ENCODE results near the gene CTIF. TPM values are rescaled to one million over a fixed set of nuclear protein-coding genes. Genes with fewer than 3 reads are reported as not detected.

Gene CTIF
- total RNA-seq, 1 experiment from 2014 or later: 26.5 TPM

- CTCF ChIA-PET: no interaction called here
Measured at GRCh38 chr18:48782381-48782861, 243.6 kb downstream of the CTIF start.

DNA sequence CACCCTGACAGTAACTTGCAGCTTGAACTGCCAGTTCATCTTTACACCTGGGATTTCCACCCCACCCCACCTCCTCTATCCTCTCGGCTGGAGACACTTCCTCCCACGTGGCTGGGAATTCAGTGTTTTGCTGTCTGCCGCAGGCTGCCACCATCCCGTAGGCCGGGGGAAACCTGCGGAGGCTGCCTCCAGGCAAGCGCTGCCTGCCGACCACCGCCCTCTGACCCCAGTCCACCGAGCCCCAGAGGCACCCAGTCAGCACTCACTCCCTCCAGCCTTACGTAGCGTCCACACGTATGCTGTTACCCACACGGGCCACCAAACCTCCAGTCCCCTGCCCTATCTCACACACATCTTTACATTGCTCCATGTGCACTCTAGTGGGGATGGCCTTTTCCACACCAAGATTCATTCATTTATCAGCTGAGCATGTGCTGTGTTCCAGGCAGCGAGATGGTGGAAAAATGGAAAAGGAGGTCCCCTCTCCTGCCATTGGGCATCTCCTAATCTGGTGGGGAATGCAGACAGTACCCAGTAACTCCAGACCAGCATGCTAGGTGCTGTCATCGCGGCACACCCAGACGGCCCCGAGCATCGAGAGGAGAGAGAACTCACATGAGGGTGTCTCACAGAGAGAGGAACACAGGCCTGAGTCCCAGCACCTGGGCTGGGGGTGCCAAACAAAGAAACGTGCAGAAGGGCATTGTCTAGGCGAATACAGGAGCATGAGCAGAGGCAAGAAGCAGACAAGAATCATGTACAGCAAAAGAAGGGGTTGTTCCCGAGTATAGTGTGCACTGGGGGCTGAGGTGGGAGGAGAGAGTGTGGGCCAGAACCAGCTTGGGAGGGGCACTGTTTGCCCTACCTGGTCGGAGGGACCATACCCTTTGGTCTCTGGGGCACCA is 245.0 kb downstream of the CTIF start:
- ChIA-PET POLR2A (interaction anchor here (0.6 kb wide), 1 partner anchor 671 kb away, joined by 3 read pairs; no protein-coding TSS in a partner anchor), CTCF (no interaction called here)
- H3K27ac ChIP-seq (ENCODE audit: low read length): no peak overlapping the region
- intact Hi-C loops (cut with micrococcal nuclease; ENCODE audit: unreplicated experiment) (loop anchor here (10.0 kb wide), 1 partner anchor 141 kb away; no protein-coding TSS in a partner anchor), in situ Hi-C loops (cut with HindIII; ENCODE audit: low pct_unique_long_range_greater_than_20kb, low sequenced_read_pairs) (no loop called here)
- no peaks in the 10 kb centered on the region for H3K27me3 ChIP-seq (ENCODE audit: control insufficient read depth, insufficient read depth, low read length)
- no peak overlapping the region for H3K4me3 ChIP-seq (ENCODE audit: low read depth in 2 of 2, low read length in 2 of 2)
- ATAC-seq (no peak), DNase-seq (ENCODE audit: low read depth, low spot score) (no peak)
- no peaks in the 10 kb centered on the region for H3K9me3 ChIP-seq (ENCODE audit: control insufficient read depth, insufficient read depth, low read depth, low read length)
- no TSS peak for BruUV-seq (replicated peaks)
- no peaks in the 10 kb centered on the region for H3K4me1 ChIP-seq (ENCODE audit: control insufficient read depth, insufficient read depth, low read length)
- TF ChIP-seq TCF7L2 (IDR thresholded peaks at IDR 0.05; ENCODE audit: low read depth, low read length): no peak
- TF ChIP-seq, protein P1, sequence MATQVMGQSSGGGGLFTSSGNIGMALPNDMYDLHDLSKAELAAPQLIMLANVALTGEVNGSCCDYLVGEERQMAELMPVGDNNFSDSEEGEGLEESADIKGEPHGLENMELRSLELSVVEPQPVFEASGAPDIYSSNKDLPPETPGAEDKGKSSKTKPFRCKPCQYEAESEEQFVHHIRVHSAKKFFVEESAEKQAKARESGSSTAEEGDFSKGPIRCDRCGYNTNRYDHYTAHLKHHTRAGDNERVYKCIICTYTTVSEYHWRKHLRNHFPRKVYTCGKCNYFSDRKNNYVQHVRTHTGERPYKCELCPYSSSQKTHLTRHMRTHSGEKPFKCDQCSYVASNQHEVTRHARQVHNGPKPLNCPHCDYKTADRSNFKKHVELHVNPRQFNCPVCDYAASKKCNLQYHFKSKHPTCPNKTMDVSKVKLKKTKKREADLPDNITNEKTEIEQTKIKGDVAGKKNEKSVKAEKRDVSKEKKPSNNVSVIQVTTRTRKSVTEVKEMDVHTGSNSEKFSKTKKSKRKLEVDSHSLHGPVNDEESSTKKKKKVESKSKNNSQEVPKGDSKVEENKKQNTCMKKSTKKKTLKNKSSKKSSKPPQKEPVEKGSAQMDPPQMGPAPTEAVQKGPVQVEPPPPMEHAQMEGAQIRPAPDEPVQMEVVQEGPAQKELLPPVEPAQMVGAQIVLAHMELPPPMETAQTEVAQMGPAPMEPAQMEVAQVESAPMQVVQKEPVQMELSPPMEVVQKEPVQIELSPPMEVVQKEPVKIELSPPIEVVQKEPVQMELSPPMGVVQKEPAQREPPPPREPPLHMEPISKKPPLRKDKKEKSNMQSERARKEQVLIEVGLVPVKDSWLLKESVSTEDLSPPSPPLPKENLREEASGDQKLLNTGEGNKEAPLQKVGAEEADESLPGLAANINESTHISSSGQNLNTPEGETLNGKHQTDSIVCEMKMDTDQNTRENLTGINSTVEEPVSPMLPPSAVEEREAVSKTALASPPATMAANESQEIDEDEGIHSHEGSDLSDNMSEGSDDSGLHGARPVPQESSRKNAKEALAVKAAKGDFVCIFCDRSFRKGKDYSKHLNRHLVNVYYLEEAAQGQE (IDR thresholded peaks at IDR 0.05; ENCODE audit: insufficient read depth in 1 of 2, low read depth in 2 of 2, low read length in 1 of 2): no peak
- TF ChIP-seq POLR2AphosphoS5 (IDR thresholded peaks at IDR 0.05; ENCODE audit: low read depth, low read length): no peak
- TF ChIP-seq SIN3A (IDR thresholded peaks at IDR 0.05; ENCODE audit: borderline replicate concordance, insufficient read depth, low read depth, low read length): no peak
- TF ChIP-seq, protein P2, sequence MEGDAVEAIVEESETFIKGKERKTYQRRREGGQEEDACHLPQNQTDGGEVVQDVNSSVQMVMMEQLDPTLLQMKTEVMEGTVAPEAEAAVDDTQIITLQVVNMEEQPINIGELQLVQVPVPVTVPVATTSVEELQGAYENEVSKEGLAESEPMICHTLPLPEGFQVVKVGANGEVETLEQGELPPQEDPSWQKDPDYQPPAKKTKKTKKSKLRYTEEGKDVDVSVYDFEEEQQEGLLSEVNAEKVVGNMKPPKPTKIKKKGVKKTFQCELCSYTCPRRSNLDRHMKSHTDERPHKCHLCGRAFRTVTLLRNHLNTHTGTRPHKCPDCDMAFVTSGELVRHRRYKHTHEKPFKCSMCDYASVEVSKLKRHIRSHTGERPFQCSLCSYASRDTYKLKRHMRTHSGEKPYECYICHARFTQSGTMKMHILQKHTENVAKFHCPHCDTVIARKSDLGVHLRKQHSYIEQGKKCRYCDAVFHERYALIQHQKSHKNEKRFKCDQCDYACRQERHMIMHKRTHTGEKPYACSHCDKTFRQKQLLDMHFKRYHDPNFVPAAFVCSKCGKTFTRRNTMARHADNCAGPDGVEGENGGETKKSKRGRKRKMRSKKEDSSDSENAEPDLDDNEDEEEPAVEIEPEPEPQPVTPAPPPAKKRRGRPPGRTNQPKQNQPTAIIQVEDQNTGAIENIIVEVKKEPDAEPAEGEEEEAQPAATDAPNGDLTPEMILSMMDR (IDR thresholded peaks at IDR 0.05): no peak
- H3K36me3 ChIP-seq (ENCODE audit: control insufficient read depth, insufficient read depth, low read length): no peaks in the 10 kb centered on the region

More at GRCh38 chr18:48782381-48782861, 243.6 kb downstream of the CTIF start:
- TF ChIP-seq SIN3A (IDR thresholded peaks at IDR 0.05; ENCODE audit: borderline replicate concordance, insufficient read depth, low read depth, low read length) (no peak), POLR2AphosphoS5 (IDR thresholded peaks at IDR 0.05; ENCODE audit: low read depth, low read length) (no peak), TCF7L2 (IDR thresholded peaks at IDR 0.05; ENCODE audit: low read depth, low read length) (no peak)
- TF ChIP-seq, protein P1 (IDR thresholded peaks at IDR 0.05; ENCODE audit: insufficient read depth in 1 of 2, low read depth in 2 of 2, low read length in 1 of 2): no peak
- TF ChIP-seq, protein P2 (IDR thresholded peaks at IDR 0.05): no peak
- POLR2A ChIA-PET: no interaction called here
- Histone ChIP-seq H3K4me1 (ENCODE audit: control insufficient read depth, insufficient read depth, low read length) (no peaks in the 10 kb centered on the region), H3K4me3 (ENCODE audit: low read depth in 2 of 2, low read length in 2 of 2) (no peak overlapping the region), H3K27me3 (ENCODE audit: control insufficient read depth, insufficient read depth, low read length) (no peaks in the 10 kb centered on the region), H3K27ac (ENCODE audit: low read length) (no peak overlapping the region), H3K9me3 (ENCODE audit: control insufficient read depth, insufficient read depth, low read depth, low read length) (no peaks in the 10 kb centered on the region), H3K36me3 (ENCODE audit: control insufficient read depth, insufficient read depth, low read length) (no peaks in the 10 kb centered on the region)
- DNase-seq (ENCODE audit: low read depth, low spot score) (no peak), ATAC-seq (no peak)
- in situ Hi-C loops (cut with HindIII; ENCODE audit: low pct_unique_long_range_greater_than_20kb, low sequenced_read_pairs): no loop called here
- intact Hi-C loops (cut with micrococcal nuclease; ENCODE audit: unreplicated experiment): loop anchor here (10.0 kb wide), 1 partner anchor 142 kb away; no protein-coding TSS in a partner anchor
- BruUV-seq (replicated peaks): no TSS peak
